NB4 (cell line): ENCODE data around the gene PCDHGB7.

Experiments
- CTCF ChIP-seq: IDR thresholded peaks from one replicate; pipeline ENCODE4 v1.5.1; 2012; ENCODE audit warnings: low read depth, low read length
- MYC ChIP-seq: IDR thresholded peaks from 2 replicates; pipeline ENCODE4 v1.6.1; 2011; ENCODE audit warnings: low read depth, low read length
- POLR2A ChIP-seq: IDR thresholded peaks from 2 replicates; pipeline ENCODE4 v1.6.1; 2011; ENCODE audit warnings: mild to moderate bottlenecking; ENCODE audit not compliant: insufficient read length; ENCODE audit errors: extremely low read depth
- TF ChIP-seq, protein P1 (sequence below): IDR thresholded peaks from 2 replicates; pipeline ENCODE4 v1.6.1; 2011; ENCODE audit warnings: low read depth, low read length

DNA sequence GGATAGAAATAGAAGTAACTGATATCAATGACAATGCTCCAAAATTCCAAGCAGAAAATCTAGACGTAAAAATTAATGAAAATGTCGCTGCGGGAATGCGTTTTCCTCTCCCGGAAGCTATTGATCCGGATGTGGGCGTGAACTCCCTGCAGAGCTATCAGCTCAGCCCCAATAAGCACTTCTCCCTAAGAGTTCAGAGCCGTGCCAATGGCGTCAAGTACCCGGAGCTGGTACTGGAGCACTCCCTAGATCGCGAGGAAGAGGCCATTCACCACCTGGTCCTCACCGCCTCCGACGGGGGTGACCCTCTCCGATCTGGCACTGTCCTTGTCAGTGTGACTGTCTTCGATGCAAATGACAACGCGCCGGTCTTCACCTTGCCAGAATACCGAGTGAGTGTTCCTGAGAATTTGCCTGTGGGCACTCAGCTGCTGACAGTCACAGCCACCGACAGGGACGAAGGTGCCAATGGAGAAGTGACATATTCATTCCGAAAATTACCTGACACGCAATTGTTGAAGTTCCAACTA, 3.9 kb upstream of the PCDHGB7 start:
- no peak for TF ChIP-seq POLR2A
- TF ChIP-seq CTCF, result no peak
- TF ChIP-seq, protein P1, sequence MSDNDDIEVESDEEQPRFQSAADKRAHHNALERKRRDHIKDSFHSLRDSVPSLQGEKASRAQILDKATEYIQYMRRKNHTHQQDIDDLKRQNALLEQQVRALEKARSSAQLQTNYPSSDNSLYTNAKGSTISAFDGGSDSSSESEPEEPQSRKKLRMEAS, result no peak
- no peak for TF ChIP-seq MYC
